Left forelimb (tissue), 1 donor: Measurements from ENCODE around the gene PLA2G4B.

ENCODE experiments used
- DNase-seq: peaks from one replicate; pipeline ENCODE4 v3.0.0-alpha.2; 2018; ENCODE audit warnings: low spot score

The PLA2G4B gene

DNA sequence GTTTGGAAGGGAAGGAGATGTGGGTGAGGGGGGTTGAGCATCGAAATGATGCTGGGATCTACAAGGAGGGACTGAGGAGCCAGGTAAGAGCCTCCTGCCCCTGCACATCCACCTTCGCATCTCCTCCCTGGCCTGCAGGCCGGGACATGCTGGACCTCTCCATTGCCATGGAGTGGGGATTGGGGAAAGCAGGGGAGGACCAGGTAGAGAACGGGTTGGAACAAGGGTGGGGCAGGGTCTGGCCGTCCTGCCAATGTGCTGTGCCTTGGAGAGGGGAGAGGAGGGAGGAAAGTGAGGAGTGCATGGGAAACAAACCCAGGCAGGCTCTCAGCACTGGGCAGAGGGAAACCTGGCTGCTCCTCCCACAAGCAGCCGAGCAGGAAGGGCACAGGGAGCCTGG, 10.6 kb downstream of the PLA2G4B start:
- no peak for DNase-seq

DNA sequence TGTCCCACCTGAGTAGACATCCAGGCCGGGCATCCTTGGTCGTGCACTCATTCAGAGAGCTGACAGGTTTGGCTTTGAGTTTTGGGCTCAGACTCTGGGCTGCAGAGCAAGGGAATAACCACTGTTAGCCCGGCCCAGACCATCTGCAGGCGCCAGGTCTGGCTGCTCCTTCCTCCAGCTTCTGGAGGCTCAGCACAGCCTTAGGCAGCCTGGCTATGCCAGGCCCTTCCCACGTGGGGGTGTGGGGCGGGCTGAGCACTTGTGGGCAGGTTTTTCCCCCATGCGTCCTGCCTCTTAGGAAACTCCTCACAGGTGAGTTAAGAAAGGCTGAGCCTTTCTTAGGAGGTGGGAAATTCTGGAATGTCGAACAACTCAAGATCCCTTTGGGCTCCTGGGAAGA, 11.2 kb downstream of the PLA2G4B start:
- no peak for DNase-seq

DNA sequence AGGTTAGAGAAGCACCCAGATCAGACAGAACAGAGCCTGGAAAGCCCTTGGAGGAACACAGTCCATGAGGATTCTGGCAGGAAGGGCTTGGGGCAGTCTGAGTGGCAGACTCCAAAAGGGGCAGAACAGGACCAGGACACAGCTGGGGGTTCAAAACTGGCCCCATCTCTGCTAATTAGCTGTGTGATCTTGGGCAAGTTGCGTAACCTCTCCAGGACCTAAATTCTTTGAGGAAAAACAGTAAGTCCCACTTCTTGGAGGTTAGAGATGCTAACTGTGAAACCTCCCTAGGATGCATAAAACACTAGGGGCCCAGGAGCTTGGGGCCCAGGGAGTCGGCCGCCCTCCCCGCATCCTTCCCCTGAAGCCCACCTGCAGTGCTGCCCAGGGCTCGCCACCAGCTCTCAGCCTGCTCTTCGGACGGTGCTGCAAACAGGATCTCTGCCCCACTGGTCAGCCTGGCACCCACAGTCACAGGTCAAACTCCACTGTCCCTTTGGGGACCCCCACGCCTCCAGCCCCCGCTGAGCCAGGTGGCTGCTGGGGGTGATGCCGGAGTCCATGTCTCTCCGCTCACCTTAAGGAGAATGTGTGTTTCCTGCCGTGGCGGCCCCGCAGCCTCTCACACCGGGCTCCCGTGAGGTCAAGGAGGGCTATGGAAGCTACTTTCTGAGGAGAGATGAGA, 12.0 kb downstream of the PLA2G4B start:
- DNase-seq = no peak

DNA sequence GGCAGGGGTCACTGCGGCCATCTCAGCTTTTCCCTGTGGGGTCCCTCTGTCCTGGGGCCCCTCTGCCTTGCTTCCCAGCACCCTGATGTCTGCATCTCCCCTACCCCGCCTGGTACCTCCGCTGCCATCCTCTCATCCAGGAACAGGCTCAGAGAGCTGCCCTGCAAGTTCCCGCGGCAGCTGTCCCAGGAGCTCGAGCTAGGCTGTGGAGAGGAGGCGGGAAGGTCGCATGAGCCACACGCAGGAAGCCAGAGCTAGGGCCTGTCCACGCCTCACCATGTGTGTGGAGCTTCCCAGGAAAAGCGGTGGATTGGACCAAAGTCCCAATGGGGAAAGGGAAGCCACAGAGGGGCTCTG, 12.5 kb downstream of the PLA2G4B start:
- DNase-seq = no peak

DNA sequence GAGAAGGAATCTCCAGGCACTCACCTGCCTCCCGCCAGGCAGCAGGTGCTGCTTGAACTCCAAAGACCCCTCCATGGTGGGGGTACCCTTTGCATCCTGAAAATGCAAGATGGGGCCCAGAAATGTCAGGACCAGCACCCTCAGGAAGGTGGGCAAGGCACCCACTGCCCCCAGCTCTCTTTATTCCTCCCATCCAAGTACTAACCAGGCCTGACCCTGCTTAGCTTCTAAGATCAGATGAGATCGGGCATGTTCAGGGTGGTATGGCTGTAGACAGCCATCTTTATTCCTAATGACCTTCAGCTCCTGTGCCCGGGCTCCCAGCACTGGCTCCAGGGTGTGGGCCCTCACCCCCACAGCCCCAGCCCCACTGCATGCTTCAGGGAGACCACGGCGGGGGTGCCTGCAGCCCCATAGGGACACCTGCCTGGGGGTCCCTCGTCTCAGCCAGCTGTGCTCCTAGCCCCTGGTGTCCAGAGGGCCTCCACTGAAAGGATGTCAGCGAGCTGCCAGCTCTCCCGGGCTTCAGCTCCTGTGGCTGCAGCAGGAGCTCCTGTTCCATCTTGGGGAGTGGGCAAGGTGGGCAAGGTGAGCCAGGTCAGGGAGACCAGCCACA, 13.2 kb downstream of the PLA2G4B start:
- DNase-seq = no peak

DNA sequence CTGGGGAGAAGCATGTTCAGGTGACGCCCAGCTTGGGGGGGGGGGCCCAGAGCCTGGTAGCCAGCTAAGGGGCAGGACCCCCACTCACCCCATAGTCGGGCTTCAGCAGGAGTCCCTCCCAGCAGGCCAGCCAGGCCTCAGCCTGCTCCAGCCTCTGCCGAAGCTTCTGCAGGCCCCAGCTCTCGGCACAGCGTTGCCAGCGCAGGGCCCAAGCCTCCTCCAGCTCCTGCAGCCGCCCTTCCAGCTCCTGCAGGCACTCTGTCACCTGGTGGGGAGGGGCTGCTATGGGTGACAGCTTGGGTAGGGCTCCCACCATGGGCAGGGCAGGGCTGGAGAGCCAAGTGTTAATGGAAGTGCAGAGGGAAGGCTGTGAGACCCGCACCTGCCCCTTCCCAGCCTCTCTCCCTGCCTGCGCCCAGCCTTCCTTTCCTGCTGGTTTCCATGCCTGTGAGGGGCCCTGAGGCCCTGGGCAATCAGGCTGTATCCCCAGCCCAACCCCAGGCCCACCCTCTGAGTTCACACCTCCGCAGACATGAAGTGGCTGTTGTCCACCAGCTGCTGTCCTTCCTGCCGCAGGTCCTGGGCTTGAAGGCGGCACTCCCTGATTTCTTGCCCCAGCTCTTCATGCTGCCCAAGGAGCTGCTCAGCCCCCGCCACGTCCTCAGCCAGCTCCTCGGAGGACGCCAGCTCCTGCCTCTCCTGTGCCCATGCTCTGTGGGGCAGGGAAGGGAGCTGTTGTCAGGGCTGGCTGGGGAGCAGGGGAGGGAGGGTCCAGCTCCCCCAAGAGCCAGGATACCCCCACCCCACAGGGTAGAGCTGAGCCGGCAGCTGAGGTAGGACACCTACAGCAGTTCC, 14.3 kb downstream of the PLA2G4B start:
- DNase-seq = no peak

DNA sequence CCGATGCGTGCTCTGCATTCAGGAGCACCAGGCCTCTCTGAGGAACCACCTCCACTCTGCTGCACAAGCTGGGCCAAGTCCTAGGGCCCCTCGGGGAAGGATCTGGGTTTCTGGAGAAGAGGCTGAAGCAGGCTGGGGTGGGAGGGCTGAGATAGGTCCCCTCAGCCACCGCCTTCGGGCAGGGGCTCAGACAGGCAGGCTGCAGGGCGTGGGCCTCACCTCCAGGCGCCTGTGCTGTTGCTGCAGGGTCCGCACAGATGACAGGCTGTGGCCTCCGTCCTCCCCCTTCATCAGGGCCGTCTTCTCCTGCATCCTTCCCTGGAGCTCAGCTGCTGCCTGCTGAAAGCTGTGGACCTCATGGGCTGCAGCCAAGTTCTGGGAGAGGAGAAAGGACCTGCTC, 15.2 kb downstream of the PLA2G4B start:
- DNase-seq = no peak

DNA sequence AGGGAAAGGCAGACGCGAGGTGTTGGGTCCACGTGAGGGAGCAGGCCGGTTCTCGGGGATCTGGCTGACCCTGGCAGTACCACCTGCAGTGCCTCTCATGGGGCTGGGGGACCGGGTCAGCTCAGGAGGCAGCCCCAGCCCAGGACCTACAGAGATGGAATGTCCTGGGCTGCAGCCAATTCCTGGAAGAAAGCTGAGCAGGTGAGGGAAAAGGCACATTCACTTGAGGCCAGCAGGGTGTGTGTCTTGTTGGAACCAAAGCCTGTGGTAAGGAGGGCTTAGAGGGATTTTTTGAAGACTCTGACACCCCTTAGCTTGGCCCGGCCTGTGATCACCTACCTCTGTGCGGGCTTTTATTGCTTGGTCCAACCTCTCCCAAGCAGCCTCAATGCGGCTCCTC, 15.8 kb downstream of the PLA2G4B start:
- DNase-seq = no peak

DNA sequence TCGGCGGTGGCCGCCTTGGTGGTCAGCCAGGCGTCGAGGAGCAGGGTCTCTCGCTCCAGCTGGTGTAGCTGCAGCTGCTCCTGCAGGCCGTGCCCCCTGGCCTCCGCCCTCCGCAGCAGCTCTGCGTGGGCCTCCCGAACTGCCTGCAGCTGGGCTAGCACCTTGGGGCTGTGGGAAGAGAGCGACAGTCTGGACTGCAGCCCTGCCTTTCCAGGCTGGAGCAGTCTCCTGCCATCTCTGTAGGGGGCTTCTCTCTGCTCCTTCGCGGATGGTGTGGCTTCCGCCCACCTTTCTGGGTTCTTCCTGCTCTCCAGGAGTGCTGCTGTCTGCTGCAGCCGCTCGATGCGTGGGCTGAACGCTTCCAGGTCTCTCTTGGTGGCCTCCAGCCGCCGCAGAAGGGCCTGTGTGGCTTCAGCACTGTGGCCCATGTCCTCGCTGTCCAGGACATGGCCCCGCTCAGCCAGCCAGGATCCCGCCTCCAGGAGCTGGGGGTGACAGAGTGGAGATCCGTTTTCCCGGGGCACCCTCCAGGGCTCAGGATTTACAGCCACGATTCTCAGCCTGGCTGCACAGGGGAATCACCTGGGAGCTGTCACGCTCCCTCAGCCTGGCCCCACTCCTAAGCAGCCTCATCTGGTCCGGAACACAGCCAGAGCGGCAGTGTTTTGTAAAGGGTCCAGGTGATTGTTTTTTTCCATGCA, 16.8 kb downstream of the PLA2G4B start:
- no peak for DNase-seq

DNA sequence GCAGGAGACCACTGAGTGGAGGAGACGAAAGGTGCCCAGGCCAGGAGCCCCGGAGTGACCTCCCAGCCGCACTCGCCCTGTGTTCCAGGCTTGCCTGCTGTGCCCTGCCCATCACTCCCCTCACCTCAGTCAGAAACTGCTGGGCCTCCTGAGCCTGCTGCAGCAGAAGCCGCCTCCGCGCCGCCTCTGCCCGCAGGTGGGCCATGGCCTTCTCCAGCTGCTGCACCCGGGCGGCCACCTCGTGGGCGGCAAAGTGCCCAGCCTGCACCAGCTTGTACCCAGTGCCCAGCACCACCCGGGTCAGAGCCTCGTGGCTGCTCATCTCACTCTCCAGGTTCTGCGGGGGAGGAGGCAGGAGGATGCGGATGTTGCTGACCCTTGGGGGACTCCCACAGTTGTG, 17.6 kb downstream of the PLA2G4B start:
- no peak for DNase-seq

DNA sequence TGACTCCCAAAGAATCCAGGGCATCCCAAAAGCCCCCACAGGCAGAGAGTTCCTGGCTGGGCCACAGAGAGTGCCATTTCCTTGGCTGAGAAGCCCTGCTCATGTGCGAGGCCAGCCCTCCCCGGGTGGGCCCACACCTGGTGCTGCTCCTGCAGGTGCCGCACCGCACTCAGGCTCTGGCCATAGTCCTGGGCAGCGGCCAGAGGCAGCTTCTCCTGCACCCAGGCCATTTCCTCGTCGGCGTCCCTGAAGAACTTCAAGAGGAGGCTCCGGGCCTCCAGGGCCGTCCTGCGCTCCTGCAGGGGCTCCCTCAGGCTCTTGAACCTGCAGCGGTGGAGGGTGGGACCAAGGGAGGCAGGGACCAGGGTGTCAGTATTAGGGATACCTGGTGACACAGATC, 18.1 kb downstream of the PLA2G4B start:
- no peak for DNase-seq

DNA sequence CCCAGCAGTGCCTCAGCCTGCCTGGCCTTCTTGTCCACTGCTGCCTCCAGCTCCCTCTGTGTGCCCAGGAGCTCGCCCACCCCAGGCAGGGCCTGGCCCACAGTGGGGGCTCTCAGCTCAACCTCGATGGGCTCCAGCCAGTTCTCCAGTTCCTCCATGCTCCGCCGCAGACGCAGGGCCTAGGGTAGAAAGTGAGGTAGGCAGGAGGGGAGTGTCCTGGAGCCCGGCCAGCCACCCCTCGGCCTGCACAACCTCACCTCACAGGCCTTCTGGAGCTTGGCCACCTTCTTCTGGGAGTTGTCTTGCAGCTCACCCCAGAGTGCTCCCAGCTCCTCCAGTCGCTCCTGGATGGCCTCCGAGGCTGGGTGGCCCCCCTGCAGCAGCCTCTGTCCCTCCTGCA, 18.7 kb downstream of the PLA2G4B start:
- no peak for DNase-seq

DNA sequence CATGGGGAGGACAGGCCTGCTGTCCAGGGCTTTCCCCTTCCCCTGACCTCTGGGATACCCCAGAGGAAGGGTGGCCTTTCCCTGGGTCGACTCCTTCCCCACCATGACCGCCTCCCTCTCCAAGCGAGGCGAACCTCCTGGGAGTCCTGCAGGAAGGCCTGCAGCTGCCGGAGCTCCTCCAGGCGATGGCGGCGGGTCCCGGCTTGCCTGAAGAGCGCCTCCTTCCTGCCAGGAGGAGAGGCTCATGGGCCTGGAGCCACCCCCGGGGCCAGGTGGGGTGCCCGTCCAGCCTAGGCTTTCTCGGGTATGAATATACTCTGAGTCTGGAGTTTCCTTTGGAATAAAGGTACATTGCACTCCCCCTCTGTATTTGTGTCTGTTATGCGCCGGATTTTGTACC, 20.1 kb downstream of the PLA2G4B start:
- no peak for DNase-seq

DNA sequence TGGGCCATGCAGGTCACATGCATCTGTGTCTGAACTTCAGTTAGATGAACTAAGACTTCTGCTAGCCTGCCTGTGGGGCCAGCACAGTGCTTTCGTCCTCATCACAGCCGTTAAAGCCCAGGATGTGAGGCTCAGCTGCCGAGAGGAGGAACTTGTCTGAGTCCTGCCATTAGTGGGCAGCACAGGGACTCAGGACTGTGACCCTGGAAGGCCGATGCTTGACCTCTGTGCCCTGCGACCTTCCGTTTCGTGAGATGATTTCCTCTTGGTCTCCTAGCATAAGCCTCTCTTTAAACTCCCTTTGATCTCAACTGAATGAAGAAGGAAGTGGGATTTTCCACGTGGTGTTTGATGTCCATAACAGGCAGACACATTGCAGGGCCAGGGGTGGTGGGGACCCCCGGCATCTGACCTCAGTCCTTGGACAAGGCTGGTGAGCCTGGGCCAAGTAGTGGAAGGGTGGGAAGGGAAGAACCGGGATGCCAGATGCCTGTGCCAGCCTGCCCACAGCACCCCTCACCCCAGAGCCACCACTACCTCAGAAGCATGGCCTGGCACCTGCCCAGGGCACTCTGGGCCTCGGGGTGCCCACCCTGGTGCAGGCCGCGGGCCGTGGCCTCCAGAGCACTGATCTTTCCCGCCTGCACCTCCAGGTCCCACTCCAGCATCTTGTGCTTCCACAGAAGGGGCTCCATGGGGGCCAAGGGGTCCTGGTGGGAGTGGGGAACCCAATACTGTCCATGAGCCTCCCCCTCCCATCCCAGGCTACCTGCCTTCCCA, 21.6 kb downstream of the PLA2G4B start:
- DNase-seq = no peak

DNA sequence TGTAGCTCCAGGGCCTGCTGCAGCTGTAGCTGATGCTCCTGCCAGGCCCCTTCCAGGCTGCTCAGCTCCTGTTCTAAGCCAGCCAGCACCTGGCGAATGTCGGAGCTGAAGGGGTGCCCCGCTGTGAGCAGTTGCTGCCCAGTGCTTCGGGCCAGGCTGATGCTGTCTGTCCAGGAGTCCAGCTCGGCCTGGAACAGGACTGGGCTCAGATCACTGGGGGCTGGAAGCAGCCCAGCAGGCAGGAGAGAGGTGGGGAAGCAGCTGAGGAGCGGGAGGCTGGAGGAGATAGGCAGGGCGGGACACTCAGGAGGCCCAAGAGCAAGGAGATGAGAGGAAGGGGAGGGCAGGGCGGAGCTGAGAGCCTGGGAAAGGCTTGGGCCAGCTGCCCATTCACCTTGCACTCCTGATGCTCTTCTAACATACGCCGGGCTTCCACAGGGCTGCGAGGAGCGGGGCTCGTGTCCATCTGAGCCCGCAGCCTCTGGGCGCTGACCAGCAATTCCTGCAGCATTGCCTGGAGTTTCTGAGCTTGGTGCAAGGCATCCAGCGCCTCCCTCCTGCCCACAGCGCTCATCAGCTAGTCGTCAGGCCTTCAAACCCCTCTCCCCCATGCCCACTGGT, 23.2 kb downstream of the PLA2G4B start:
- no peak for DNase-seq

DNA sequence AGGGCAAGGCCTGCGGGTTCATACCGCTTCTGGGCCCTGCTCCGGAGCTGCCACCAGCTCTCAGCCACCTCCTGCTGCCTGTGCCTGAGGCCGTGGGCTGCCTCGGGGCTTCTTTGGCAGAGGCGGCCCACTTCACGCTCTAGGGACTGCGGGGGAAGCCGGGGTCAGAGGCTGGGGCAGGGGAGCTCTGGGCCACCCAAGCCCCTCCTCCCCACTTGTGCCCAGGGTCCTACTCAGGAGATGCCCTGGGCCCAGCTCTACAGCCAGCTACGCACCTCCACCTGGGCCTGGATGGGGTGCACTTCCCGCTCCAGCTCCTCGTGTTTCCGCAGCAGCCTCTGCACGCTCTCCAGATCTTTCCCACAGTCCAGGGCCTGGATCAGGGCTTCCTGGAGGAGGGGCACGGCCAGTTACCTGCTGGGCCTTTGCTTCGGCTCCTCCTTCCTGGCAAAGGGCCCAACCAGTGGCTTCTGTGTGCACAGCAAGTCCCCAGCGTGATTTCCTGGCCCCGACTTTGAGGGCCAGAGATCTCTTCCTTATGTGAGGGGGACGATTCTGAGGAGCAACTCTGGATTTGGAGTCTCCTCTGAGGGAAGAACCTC, 24.0 kb downstream of the PLA2G4B start:
- no peak for DNase-seq

DNA sequence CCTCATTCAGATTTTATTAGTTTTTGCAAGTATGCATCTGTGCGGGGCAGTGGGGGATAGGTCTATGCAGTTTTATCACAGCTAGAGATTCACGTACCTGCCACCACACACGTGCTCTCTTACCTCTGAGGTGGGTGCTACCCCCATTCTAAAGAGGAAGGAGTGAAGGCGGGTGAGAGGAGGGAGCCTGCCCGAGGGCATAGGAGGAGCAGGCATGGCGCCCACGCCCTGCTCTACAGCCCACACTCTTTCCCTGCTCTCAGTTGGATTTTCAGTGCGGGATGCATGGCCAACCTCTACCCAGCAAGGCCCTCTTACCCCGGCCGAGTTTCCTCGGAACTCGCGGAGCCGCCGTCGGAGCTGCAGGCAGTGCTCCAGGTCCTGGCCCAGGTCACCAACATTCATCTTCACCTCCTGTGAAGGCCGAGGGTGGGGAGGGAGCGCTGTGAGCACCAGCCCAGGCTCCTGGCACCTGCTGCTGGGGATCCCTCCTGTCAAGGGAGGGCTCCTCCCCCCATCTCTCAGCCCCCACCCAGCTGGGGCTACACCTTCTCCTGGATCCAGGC, 26.9 kb downstream of the PLA2G4B start:
- DNase-seq = no peak

DNA sequence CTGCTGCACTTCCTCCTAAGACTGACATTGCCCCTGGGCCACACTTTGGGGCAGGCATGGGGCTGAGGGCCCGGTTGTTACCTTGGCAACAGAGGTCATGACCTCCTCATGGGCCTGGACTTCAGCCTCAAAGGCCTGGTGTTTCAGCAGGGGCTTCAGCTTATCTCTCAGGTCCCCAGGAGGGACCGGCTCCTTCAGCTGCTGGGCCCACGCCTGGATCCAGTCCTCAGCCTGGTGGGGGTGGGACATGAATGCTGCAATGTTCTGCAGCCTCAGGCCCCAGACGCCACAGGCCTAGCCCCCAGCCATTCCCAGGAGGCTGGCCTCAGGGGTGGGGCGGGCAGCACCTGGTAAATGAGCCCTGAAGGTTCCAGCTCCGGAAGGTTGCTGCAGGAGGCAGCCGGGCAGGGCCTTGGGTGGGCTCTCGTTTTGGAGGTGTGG, 27.6 kb downstream of the PLA2G4B start:
- DNase-seq = no peak

DNA sequence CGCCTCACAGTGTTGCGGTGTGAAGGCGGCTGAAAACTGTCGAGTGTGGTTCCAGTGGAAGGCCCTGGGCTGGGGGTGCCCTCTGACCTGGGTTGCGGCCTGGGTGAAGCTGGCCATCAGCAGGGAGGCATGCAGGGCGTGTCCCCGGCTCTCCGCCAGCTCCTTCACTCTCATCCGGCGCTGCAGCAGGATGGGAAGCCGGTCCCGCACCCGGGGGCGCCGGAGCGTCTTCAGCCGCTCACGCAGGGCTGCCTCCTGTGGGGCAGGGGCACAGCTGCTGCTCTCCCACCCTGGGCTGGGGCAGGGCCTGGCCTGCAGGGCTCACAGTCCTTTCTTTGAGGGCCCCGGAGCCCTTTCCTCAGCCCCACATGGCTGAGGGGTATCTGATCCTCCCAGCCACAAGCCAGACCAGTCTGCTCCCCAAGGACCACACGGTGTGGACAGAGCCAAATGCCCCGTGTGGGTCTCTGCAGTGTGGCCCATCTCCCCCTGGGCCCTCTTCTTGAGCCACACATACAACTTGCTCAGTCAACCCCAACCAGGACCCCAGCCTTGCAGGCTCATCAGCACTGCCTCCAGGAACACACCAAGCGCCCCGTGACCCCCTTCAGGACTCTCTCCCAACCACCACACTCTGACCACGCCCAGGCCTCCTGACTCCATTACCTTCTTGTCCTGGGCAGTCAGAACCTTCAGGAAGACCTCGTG, 28.4 kb downstream of the PLA2G4B start:
- DNase-seq = no peak

DNA sequence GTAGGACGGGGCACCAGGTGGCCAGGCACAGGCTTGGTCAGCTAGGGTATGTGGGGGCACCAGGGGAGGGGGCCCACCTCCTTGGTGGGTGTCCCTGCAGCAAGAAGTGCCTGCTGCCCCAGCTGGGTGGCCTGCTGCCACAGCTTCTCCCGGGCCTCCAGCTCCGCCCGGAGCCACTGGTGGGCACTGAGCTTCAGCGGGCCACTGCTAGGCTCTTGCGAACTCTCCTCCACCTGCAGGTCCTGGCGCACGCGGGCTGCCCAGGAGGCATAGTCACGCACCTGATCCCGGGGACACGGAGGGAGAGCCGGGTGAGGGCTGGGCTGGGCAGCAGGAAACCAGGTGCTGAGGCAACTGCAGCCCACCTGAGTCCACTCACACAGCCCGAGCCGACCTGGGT, 29.7 kb downstream of the PLA2G4B start:
- DNase-seq = no peak
